Erythroblast (primary cell): ENCODE measurements around the gene NELL1.

Experiments used
- DNase-seq, 2 experiments: peaks; one replicate each; lab custom pipeline; 2025; lab: John Stamatoyannopoulos, UW
- GATA1 ChIP-seq: IDR thresholded peaks from 2 replicates; pipeline ENCODE4 v1.6.1; 2011; ENCODE audit warnings: low read depth, mild to moderate bottlenecking, control low read depth, low read length, moderate library complexity
- POLR2A ChIP-seq: IDR thresholded peaks from 2 replicates; pipeline ENCODE4 v1.6.1; 2011; ENCODE audit warnings: mild to moderate bottlenecking, low read length

NELL1 gene

GRCh38 chr11:21567645-21568290 lies 898.4 kb downstream of the NELL1 start:
- no peak for TF ChIP-seq POLR2A
- no peak for TF ChIP-seq GATA1
- DNase-seq, result no peak

- DNase-seq, result no peak
- no peak for TF ChIP-seq POLR2A
- no peak for TF ChIP-seq GATA1
Observed at GRCh38 chr11:21572210-21572609, 902.8 kb downstream of the NELL1 start.

GRCh38 chr11:21582791-21583190 lies 913.4 kb downstream of the NELL1 start:
- no peak for DNase-seq
- no peak for TF ChIP-seq GATA1
- no peak for TF ChIP-seq POLR2A

GRCh38 chr11:21588754-21589153 lies 919.4 kb downstream of the NELL1 start:
- DNase-seq, result no peak
- no peak for TF ChIP-seq GATA1
- no peak for TF ChIP-seq POLR2A

GRCh38 chr11:21602699-21603098 lies 933.3 kb downstream of the NELL1 start:
- TF ChIP-seq GATA1 (no peak), POLR2A (no peak)
- DNase-seq, result no peak

- DNase-seq, result no peak
- TF ChIP-seq GATA1 (no peak), POLR2A (no peak)
Observed at GRCh38 chr11:21603886-21604285, 934.5 kb downstream of the NELL1 start.

GRCh38 chr11:21604564-21604963 lies 935.2 kb downstream of the NELL1 start:
- DNase-seq, result no peak
- no peak for TF ChIP-seq GATA1
- no peak for TF ChIP-seq POLR2A

GRCh38 chr11:21612326-21612725 lies 942.9 kb downstream of the NELL1 start:
- TF ChIP-seq GATA1, result no peak
- no peak for TF ChIP-seq POLR2A
- no peak for DNase-seq

GRCh38 chr11:21614961-21615360 lies 945.6 kb downstream of the NELL1 start:
- no peak for DNase-seq
- TF ChIP-seq POLR2A (no peak), GATA1 (no peak)

GRCh38 chr11:21615955-21616371 lies 946.6 kb downstream of the NELL1 start:
- DNase-seq, result no peak
- no peak for TF ChIP-seq GATA1
- no peak for TF ChIP-seq POLR2A

- DNase-seq, result no peak
- no peak for TF ChIP-seq POLR2A
- TF ChIP-seq GATA1, result no peak
Observed at GRCh38 chr11:21622566-21622965, 953.2 kb downstream of the NELL1 start.

- TF ChIP-seq GATA1, result no peak
- no peak for TF ChIP-seq POLR2A
- no peak for DNase-seq
Observed at GRCh38 chr11:21622995-21623394, 953.6 kb downstream of the NELL1 start.
